GM19452 (cell line): ENCODE results near the gene PLIN4.

Experiments used
- ATAC-seq: cut with Tn5 transposase; IDR thresholded peaks from one replicate; pipeline ENCODE4 v1.9.1; 2021; ENCODE audit not compliant: unreplicated experiment

The PLIN4 gene

GRCh38 chr19:4493104-4493928, 25.0 kb downstream of the PLIN4 start:
- no peak for ATAC-seq

DNA sequence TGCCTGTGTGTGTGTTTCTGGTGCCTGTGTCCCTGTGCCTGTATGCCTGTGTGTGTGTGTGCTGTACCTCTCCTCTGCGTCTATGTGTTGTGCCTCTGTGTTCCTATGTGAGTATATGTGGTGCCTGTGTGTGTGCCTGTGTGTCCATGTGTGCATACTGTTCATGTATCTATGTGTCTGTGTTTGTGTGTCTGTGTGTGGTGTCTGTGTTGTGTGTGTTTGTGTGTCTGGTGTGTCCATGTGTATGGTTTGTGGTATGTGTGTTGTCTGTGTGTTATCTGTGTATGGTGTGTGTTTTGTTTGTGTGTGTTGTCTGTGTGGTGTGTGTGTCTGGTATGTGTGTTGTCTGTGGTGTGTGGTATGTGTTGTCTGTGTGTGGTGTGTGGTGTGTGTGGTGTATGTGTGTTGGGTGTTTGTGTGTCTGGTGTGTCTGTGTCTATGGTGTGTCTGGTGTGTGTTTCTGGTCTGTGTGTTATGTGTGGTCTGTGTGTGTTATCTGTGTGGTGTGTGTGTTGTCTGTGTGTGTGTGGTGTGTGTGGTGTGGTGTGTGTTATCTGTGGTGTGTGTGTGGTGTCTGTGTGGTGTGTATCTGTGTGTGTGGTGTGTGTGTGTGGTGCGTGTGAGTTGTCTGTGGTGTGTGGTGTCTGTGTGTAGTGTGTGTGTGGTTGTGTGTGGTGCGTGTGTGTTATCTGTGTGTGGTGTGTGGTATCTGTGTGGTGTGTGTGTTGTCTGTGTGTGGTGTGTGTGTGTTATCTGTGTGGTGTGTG, 25.8 kb downstream of the PLIN4 start:
- ATAC-seq, result no peak

DNA sequence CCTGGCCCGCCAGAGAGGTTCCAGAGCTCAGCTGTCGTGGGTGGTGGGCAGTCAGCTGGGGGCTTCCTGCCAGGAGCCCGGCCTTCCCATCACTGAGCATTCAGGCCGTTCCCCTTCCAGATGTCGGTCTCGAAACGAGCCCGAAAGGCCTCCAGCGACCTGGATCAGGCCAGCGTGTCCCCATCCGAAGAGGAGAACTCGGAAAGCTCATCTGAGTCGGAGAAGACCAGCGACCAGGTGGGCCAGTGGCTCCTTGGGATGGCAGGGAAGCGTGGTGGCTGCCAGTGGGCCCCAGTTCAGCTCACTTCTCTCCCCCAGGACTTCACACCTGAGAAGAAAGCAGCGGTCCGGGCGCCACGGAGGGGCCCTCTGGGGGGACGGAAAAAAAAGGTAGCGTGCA, 26.8 kb downstream of the PLIN4 start:
- ATAC-seq, result no peak

DNA sequence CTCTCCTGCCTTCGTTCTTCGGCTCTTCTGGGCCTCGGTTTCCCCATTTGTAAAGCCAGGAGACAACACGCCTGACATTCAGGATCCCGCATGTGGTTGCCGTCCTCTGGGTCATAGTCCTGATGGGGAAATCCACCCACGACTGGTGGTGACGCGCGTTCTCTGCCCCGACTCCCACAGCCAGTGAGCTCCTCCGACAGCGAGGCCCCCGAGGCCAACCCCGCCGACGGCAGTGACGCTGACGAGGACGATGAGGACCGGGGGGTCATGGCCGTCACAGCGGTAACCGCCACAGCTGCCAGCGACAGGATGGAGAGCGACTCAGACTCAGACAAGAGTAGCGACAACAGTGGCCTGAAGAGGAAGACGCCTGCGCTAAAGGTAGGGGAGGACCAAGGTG, 29.8 kb downstream of the PLIN4 start:
- ATAC-seq, result no peak

- ATAC-seq, result no peak
Measured at GRCh38 chr19:4487572-4487971, 30.7 kb downstream of the PLIN4 start.

GRCh38 chr19:4483385-4483784, 34.9 kb downstream of the PLIN4 start:
- ATAC-seq, result no peak

- ATAC-seq, result no peak
Measured at GRCh38 chr19:4482721-4483364, 35.4 kb downstream of the PLIN4 start.

DNA sequence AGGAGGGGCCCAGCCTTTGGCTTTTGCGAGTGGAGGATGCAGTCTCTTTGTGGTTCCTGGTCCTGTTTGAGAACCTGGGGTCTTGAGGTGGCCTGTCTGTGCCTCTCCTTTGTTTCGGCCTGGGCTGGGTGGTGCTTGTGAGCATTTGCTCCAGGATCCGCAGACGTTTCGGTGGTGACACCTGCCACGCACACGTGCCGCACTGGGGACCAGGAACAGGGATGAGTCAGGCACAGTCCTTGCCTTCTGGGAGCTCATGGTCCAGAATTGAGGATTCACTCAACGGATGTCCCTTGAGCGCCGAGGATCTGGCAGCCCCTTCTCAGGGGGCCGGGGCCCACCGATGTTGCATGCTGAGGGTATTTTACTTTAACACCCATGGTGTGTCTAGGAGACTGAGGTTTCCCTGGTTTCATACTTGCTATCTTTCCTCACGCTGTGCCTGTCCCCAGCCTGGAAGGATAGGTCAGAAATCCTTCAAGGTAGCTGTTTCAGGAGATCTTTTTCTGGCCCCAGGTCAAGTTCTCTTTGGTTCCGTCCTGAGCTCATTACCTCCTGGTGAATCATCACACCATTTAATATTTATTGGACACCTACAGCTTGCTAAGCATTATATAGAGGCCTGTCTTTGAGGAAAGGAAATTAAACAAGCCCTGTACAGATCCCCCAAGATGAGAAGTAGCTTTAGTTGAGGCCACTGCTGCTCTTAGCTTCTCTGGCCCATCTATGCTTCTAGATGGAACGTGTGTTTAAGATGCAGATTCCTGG, 41.1 kb downstream of the PLIN4 start:
- ATAC-seq, result no peak

DNA sequence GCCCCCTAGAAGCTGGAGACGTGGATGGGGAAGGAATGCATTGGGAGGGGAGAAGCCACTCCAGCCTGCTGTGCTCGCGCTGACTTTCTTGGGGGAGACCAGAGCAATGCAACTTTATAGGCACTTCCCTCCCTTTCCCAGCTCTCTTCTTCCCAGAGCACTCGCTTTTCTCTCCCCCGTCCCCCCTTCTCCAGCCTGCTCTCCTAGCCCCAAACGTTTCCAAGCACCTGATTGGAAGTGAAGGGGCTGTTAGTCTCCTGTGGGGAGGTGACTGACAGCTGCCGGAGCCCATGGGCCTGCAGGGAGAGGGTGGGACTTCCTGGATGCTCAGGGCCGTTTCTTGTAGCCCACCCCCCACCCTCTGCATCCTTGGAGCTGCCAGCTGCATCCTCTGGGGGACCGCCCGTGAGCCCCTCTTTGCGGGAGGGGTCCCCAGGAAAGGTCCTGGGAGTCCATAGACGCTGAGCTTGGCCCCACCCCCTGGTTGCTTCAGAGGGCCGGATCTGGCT, 43.7 kb downstream of the PLIN4 start:
- ATAC-seq, result no peak

- no peak for ATAC-seq
Measured at GRCh38 chr19:4473763-4474513, 44.3 kb downstream of the PLIN4 start.

GRCh38 chr19:4473011-4473762, 45.1 kb downstream of the PLIN4 start:
- no peak for ATAC-seq

DNA sequence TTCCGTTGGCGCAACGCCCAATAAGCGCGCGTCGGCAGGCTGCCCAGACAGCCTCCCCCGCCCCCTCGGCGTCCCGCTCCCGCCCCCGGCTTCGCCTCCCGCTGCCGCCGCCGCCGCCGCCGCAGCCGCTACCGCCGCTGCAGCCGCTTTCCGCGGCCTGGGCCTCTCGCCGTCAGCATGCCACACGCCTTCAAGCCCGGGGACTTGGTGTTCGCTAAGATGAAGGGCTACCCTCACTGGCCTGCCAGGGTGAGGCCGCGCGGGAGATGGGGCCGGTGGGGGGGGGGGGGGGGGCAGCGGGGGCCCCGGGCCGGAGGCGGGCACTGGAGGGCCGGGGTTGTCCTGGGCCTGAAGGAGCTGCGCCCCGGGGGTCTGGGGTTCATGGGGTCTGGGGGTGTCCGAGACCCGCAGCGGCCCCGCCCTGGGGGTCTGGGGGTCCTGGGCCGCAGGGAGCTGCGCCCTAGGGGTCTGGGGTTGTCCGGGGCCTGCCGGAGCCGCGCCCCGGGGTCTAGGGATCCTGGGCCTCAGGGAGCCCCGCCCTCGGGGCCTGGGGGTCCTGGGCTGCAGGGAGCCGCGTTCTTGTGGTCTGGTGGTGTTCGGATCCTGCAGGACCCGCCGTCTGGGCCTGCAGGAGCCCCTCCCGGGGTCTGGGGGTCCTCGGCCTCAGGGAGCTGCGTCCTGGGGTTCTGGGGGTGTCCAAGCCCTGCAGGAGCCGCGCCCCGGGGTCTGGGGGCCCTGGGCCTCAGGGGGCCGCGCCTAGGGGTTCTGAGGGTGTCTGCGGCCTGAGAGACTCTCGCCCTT, 45.9 kb downstream of the PLIN4 start, which contains the start of gene HDGFL2:
TSS of gene HDGFL2 (plus strand) at position 124 of the 801 bp plus-strand sequence. CDS start at position 178, 54 bp downstream.
- ATAC-seq, result no peak

DNA sequence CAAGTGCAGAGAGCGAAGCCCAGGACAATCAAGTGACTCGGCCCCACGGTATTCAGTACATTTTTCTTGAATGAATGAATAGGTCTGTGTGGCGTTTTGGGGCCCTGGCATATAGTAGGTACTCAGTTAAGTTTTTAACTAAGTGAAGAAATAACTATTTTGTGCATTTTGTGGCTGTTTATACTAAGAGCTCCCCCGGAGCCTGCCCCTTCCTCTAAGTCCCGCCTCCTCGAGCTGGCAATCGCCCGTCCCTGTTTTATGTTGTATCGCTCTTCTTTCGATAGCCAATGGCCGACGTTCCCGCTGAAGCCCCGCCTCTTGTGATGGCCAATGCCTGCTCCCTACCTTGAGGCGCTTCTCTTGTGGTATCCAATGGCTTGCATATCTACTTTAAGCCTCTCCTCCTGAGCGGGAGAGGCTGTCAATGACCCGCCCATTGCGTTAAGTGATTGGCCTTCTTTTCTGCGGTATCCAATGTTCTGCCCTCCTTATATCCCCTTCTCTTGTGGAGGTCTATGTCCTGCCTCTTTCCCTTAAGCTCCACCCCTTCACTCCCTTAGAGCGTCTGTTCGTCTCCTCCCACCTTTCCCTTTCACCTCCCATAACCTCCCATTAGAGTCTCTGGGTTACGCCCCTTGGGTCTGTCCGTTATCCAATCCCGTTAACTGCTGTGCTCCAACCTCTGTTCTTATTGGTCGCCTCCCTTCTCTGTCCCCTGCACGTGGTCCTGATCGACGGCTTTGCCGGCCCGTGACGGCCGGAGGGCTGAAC, 46.7 kb downstream of the PLIN4 start:
- peak; percentile 82 for ATAC-seq

- no peak for ATAC-seq
Measured at GRCh38 chr19:4467835-4468234, 50.5 kb downstream of the PLIN4 start.

GRCh38 chr19:4464815-4465581, 53.3 kb downstream of the PLIN4 start:
- no peak for ATAC-seq

GRCh38 chr19:4457654-4458395, 60.5 kb downstream of the PLIN4 start, which contains the start of gene UBXN6:
Gene UBXN6, minus strand, starts transcription at chr19:4457794. Its CDS starts 97 bp downstream, at chr19:4457697.
- peak; percentile 83 for ATAC-seq
